Activated CD8-positive, alpha-beta memory T cell treated with anti-CD3 and anti-CD28 coated beads for 1 hour (primary cell): ENCODE measurements around the gene MIP.
"Not testable (repeated sequence)": the region's sequence is repeated elsewhere in the genome, so short reads cannot be mapped to it uniquely, and the experiment has no call there.

Experiments
- DNase-seq, 2 donors: peaks; one replicate each; pipeline ENCODE4 v3.0.0-alpha.2; 2020; ENCODE audit warnings: low read depth in 1 of 2; ENCODE audit errors: extremely low read depth in 1 of 2

MIP gene

DNA sequence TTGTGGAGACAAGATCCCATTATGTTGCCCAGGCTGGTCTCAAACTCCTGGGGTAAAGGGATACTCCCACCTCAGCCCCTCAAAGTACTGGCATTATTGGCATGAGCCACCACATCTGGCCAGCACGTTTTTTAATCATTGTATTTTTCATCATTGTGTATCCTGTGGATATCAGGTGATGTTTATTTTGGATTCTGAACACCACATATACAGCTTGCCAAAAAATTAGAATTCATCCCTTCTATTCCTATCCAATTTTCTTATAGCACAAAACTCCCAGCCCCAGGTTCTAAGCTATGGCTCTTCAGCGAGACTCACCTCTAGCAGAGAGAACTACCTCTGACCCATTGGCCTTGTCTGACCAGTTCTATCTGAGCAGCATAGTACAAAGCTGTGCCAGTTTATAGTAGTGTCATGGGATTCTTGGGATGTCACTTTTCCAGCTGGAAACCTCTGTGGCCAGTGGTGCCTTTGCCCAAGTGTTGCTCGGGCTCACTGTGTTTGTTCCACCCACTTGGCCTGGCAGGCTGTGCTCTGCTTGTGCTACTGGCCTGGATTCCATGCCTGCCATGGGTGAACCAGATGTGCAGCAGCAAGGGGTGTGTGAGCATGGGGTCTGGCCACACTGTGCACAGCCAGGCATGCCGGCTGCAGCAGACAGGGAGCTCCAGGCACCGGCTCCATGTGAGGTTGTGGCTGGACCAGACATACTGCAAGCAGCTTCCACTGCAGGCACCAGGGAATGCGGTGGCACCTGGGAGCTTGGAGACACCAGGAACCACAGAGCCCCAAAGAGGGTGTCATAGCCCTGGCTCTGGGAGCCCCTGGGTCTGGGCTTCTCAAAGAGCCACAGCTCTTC lies 42.4 kb downstream of the MIP start:
- no peak for DNase-seq

DNA sequence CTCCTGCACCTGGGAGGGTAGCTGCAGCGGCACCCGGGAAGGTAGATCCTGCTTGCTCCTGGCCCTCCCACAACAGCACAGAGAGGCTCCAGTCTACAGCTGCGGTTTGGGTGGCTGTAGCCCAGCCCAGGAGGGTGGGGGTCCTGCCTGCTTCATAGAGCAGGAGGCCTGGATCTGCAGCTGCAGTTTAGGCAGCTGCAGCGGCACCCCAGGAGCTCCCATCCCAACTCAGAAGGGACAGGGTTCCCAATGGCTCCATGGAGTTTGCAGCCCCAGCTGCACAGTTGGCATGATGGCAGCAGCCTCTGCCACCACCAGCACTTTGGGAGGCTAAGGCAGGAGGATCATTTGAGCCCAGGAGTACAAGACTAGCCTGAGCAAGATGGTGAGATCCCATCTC lies 43.7 kb downstream of the MIP start:
- no peak for DNase-seq

GRCh38 chr12:56408799-56409417 lies 45.5 kb downstream of the MIP start:
- DNase-seq, result no peak

DNA sequence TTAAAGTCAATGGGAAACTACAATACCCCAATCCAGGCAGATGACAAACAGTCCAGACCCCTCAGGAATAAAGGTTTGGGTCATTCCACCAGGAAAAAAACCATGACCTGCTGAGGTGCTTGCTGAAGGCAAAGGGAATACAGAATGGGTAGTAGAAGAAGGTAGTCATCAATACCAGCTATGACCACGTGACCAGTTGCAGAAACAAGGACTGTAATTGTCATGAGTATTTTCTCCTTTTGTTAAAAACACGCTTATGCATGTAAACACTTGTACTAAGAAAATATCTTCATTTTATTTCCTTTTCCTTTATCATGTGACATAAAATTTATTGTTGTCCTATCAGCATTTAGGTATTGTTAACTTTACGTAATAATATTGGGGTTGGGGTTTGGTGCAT lies 50.2 kb downstream of the MIP start:
- DNase-seq, result not testable (repeated sequence)

GRCh38 chr12:56401612-56402011 lies 52.8 kb downstream of the MIP start:
- not testable (repeated sequence) for DNase-seq

- not testable (repeated sequence) for DNase-seq
Observed at GRCh38 chr12:56401125-56401524, 53.3 kb downstream of the MIP start.
